Esophagus muscularis mucosa (tissue), 2 donors: ENCODE data around the gene ZNF423.

Source experiments
- POLR2A ChIP-seq: fragments of 450-650 bp; IDR thresholded peaks from one replicate; pipeline ENCODE4 v1.6.1; 2017; ENCODE audit warnings: antibody characterized with exemption, moderate library complexity, mild to moderate bottlenecking, low read depth
- POLR2AphosphoS5 ChIP-seq, 2 donors: sonication (generic); formaldehyde crosslinking; IDR thresholded peaks; one replicate each; pipeline ENCODE4 v1.6.1; 2017; ENCODE audit warnings: antibody characterized with exemption in 2 of 2

- no peak for TF ChIP-seq POLR2A
- TF ChIP-seq POLR2AphosphoS5 (IDR thresholded peaks at IDR 0.05), result no peak
Measured at GRCh38 chr16:49498264-49498663, 357.6 kb downstream of the ZNF423 start.
